ENCODE measurements around the gene RICTOR.
A peak's percentile ranks its signal among the peaks of the same experiment; 100 is the strongest.
"Not testable (repeated sequence)": the region's sequence is repeated elsewhere in the genome, so short reads cannot be mapped to it uniquely, and the experiment has no call there.

RICTOR gene

GRCh38 chr5:39055768-39056398 lies 18.3 kb downstream of the RICTOR start:
- no peak for DNase-seq

- no peak for DNase-seq
Measured at GRCh38 chr5:39055027-39055767, 19.0 kb downstream of the RICTOR start.

GRCh38 chr5:39053189-39053588 lies 21.0 kb downstream of the RICTOR start:
- no peak for DNase-seq

- no peak for DNase-seq
Measured at GRCh38 chr5:39052141-39052540, 22.1 kb downstream of the RICTOR start.

- DNase-seq: no peak
Measured at GRCh38 chr5:39049315-39049714, 24.9 kb downstream of the RICTOR start.

GRCh38 chr5:39040875-39041274 lies 33.3 kb downstream of the RICTOR start:
- DNase-seq: peak; percentile 14

GRCh38 chr5:39034493-39034892 lies 39.7 kb downstream of the RICTOR start:
- DNase-seq: not testable (repeated sequence)

GRCh38 chr5:39031041-39031440 lies 43.2 kb downstream of the RICTOR start:
- no peak for DNase-seq

- no peak for DNase-seq
Measured at GRCh38 chr5:39025456-39025855, 48.7 kb downstream of the RICTOR start.

GRCh38 chr5:39024884-39025283 lies 49.3 kb downstream of the RICTOR start:
- no peak for DNase-seq

- no peak for DNase-seq
Measured at GRCh38 chr5:39024005-39024404, 50.2 kb downstream of the RICTOR start.

GRCh38 chr5:39023121-39023520 lies 51.1 kb downstream of the RICTOR start:
- DNase-seq: no peak

- no peak for DNase-seq
Measured at GRCh38 chr5:39022151-39022550, 52.0 kb downstream of the RICTOR start.

GRCh38 chr5:39021413-39021812 lies 52.8 kb downstream of the RICTOR start:
- no peak for DNase-seq

- DNase-seq: no peak
Measured at GRCh38 chr5:39020458-39020857, 53.7 kb downstream of the RICTOR start.

GRCh38 chr5:39019254-39019653 lies 54.9 kb downstream of the RICTOR start:
- no peak for DNase-seq

- no peak for DNase-seq
Measured at GRCh38 chr5:39017504-39017903, 56.7 kb downstream of the RICTOR start.

- no peak for DNase-seq
Measured at GRCh38 chr5:39016587-39017275, 57.5 kb downstream of the RICTOR start.

GRCh38 chr5:39015743-39016586 lies 58.2 kb downstream of the RICTOR start:
- no peak for DNase-seq

- no peak for DNase-seq
Measured at GRCh38 chr5:39014561-39014960, 59.6 kb downstream of the RICTOR start.

GRCh38 chr5:39013938-39014337 lies 60.3 kb downstream of the RICTOR start:
- DNase-seq: no peak

- DNase-seq: not testable (repeated sequence)
Measured at GRCh38 chr5:39010958-39011357, 63.2 kb downstream of the RICTOR start.

GRCh38 chr5:39009981-39010380 lies 64.2 kb downstream of the RICTOR start:
- DNase-seq: no peak
